Measurements from ENCODE around the gene SURF4.

The SURF4 gene

DNA sequence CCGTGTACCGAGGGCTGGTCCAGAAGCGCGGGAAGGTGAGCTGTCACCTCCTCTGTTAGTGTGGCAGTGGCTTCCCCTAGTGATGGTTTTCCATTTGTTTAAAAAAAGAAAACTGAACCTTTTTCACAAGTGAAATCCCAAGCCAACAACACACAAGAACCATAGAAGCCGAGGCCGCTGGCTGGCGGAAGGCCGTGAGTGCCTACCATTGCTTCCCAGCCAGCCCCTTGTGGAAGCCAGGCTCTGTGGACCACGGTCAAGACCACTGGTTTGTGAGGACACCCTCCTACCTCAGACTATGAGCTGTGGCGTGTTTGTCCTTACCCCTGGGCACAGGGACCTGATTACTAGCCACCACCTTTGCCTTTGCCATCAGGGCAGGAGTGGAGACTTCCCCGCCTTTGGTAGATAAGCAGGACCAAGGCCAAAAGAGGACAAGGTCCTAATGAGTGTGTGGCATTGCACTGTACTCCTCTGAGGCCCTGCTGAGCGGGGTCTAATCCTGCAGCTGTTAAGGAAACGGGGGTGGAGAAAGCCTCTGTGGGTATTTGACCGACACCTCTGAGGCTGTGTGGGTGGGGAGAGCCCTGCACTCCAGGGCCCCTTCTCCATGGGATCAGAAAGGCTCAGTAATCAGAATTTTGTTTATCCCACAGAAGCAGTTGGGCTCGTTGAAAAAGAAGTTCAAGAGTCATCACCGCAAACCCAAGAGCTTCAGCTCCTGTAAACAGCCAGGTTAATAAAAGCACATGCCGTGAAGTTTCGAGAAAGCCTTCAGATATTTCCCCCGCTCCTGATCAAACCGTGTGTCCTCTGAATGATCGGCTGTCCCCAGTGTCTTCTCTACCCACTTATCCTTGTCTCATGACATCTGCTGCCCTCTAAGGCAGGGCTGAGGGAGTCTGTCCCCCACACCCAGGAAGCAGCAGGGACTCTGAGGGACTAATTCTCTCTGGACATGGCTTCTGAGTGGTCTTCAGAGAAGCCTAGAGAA, 15.2 kb downstream of the SURF4 start:
- Histone ChIP-seq H3K27ac (ENCODE audit: low read depth, low read length) (no peak overlapping the region), H3K27me3 (ENCODE audit: insufficient read depth, low read length) (no peaks in the 10 kb centered on the region), H3K4me3 (ENCODE audit: low read depth, low read length) (no peak overlapping the region), H2AFZ (ENCODE audit: low read length, unreplicated experiment) (no peak overlapping the region), H3K36me3 (ENCODE audit: insufficient read depth, low read length) (peaks cover 18% of the 10 kb centered on the region), H3K79me2 (ENCODE audit: control insufficient read depth, insufficient read depth, low read length, unreplicated experiment) (peaks cover 27% of the 10 kb centered on the region), H3K4me1 (ENCODE audit: control insufficient read depth, insufficient read depth, low read length, unreplicated experiment) (peaks cover 8% of the 10 kb centered on the region)

DNA sequence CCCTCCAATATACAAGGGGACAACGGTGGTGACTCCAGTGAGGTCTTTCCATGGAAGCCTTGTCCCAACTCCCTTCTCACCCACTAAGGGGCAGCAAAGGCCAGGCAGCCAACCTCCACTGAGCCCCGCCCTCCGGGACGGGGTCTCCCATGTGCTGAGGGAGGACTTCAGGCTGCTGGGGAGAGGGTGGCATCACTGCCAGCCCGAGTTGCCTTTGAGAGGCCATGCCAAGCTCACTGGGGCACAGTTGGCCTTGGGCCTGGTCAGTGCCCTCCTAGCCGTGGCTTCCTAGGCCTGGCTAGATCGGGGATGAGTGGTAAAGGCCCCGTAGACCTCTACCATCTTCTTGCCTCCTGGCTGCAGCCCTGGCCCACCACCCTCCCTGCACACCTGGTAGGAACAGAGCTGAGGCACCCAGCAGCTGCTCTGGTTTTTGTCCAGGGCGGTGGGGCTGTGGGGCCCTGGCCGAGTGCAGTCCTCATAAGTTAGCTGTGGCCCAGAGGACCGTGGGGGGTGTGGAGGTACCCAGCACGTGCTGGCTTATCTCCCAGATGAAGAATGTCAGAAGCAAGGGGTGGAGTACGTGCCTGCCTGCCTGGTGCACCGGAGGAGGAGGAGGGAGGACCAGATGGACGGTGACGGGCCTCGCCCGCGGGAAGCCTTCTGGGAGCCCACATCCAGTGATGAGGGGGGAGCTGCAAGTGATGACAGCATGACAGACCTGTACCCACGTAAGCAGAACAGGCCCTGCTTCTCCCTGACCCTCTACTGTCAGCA, 16.3 kb downstream of the SURF4 start:
- peaks cover 22% of the 10 kb centered on the region for H3K79me2 ChIP-seq (ENCODE audit: control insufficient read depth, insufficient read depth, low read length, unreplicated experiment)
- no peak overlapping the region for H3K4me3 ChIP-seq (ENCODE audit: low read depth, low read length)
- no peak overlapping the region for H3K27ac ChIP-seq (ENCODE audit: low read depth, low read length)
- H2AFZ ChIP-seq (ENCODE audit: low read length, unreplicated experiment), result no peak overlapping the region
- no peaks in the 10 kb centered on the region for H3K27me3 ChIP-seq (ENCODE audit: insufficient read depth, low read length)
- H3K4me1 ChIP-seq (ENCODE audit: control insufficient read depth, insufficient read depth, low read length, unreplicated experiment), result peaks cover 18% of the 10 kb centered on the region
- H3K36me3 ChIP-seq (ENCODE audit: insufficient read depth, low read length), result peaks cover 12% of the 10 kb centered on the region; the same call in 1 of the 2 replicates

DNA sequence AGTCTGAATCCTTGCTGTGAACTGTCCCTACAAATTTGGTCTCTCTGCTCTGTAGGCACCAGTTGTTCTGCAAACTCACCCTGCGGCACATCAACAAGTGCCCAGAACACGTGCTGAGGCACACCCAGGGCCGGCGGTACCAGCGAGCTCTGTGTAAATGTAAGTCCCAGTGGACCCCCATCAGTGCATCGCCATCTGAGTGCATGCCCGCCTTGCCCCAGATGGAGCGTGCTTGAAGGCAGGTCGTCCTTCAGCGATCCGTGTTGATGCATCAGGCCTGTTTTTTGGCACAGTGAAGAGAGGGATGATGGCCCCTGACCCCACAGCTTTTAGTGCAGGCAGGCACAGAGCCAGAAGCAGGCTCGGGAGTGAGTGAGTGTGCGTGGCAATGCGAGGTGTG, 18.2 kb downstream of the SURF4 start:
- Histone ChIP-seq H3K36me3 (ENCODE audit: insufficient read depth, low read length) (peaks cover 6% of the 10 kb centered on the region; the same call in 1 of the 2 replicates), H3K27ac (ENCODE audit: low read depth, low read length) (no peak overlapping the region)

DNA sequence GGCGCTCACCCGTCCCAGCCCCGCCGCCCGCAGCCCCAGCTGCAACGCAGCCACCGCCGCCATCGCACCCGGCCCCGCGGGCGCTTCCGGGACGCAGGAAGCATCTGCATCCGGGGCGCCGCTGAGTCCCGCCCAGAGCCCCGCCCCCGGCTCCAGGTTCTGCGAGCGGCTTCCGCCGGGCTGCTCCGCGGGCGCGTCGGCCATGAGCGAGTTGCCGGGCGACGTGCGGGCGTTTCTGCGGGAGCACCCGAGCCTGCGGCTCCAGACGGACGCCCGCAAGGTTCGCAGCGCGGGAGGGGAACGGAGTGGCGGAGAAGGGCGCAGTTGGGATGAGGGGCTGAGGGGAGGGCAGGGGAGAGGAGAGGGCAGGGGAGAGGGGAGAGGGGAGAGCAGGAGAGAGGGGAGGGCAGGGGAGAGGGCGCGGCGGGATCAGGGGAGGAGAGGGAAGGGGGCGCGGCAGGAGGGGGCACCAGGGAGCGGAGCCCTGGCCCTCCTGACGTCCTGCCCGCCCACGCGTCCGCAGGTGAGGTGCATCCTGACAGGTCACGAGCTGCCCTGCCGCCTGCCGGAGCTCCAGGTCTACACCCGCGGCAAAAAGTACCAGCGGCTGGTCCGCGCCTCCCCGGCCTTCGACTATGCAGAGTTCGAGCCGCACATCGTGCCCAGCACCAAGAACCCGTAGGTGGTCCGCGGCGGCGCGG, 19.3 kb downstream of the SURF4 start, which contains the start of the genes SURF1 and SURF2:
Gene SURF1, minus strand, starts transcription at position 97 of the 701 bp plus-strand sequence. Its CDS starts 34 bp downstream, at position 63.
Gene SURF2, plus strand, starts transcription at position 160 of the 701 bp plus-strand sequence. Its CDS starts 43 bp downstream, at position 203.
- Histone ChIP-seq H3K36me3 (ENCODE audit: insufficient read depth, low read length) (0 out of 2 replicates have a peak, but pooled peaks cover 7% of the 10 kb centered on the region), H3K4me3 (ENCODE audit: low read depth, low read length) (peak within 1 kb of the TSS; percentile 95), H3K79me2 (ENCODE audit: control insufficient read depth, insufficient read depth, low read length, unreplicated experiment) (peaks cover 18% of the 10 kb centered on the region), H3K27ac (ENCODE audit: low read depth, low read length) (peak within 1 kb of the TSS; percentile 23; the same call in 1 of the 2 replicates), H3K4me1 (ENCODE audit: control insufficient read depth, insufficient read depth, low read length, unreplicated experiment) (peaks cover 21% of the 10 kb centered on the region), H2AFZ (ENCODE audit: low read length, unreplicated experiment) (peak within 1 kb of the TSS; percentile 30), H3K27me3 (ENCODE audit: insufficient read depth, low read length) (no peaks in the 10 kb centered on the region)

More for the DNA sequence above, 18.2 kb downstream of the SURF4 start:
- no peak overlapping the region for H2AFZ ChIP-seq (ENCODE audit: low read length, unreplicated experiment)
- H3K4me3 ChIP-seq (ENCODE audit: low read depth, low read length), result no peak overlapping the region
- no peaks in the 10 kb centered on the region for H3K27me3 ChIP-seq (ENCODE audit: insufficient read depth, low read length)
- peaks cover 18% of the 10 kb centered on the region for H3K79me2 ChIP-seq (ENCODE audit: control insufficient read depth, insufficient read depth, low read length, unreplicated experiment)
- H3K4me1 ChIP-seq (ENCODE audit: control insufficient read depth, insufficient read depth, low read length, unreplicated experiment), result peaks cover 18% of the 10 kb centered on the region

DNA sequence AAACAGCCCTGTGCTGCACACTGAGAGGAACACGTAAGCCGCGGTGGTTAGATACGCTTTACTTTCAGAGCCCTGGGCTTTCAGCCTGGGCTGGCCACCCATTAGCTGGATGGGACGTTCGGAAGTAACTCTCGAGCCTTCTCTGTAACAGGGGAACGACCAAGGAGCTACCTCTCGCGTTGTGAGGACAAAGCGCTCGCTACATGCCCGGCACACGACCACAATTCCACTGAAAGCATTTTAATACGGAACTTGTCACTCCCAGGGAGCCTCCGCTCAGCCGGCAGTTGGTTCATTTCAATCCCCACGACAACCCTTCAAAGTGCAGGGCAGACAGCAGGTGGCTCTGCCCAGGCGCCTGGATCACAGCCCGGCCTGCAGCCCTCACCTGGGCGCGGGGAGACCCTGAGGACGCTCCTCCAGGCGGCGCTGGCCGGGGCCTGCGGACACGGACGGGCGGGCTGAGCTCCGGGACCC, 19.9 kb downstream of the SURF4 start:
- peak overlapping the region; percentile 23; the same call in 1 of the 2 replicates for H3K27ac ChIP-seq (ENCODE audit: low read depth, low read length)
- peaks cover 12% of the 10 kb centered on the region for H3K36me3 ChIP-seq (ENCODE audit: insufficient read depth, low read length)

DNA sequence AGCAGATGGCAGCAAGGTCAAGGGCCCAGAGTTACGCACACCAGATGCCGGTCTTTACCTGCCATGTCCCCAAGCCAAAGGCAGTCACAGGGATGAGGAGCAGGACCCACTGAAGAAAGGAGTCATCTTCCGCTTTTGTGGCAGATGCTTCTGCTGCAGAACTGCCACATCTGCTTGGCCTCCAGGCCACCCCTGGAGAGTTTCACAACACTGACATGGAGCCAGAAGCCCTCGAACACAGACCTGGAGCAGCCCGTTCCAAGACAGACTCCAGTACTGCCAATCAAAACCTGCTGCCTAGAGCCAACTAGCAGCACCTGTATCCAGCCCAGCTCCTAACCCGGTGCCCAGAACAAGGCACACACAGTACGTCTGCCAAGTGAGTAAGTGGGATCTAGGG, 21.1 kb downstream of the SURF4 start:
- no peak overlapping the region for H2AFZ ChIP-seq (ENCODE audit: low read length, unreplicated experiment)
- H3K36me3 ChIP-seq (ENCODE audit: insufficient read depth, low read length), result peaks cover 24% of the 10 kb centered on the region
- no peak overlapping the region for H3K27ac ChIP-seq (ENCODE audit: low read depth, low read length)
- peaks cover 39% of the 10 kb centered on the region for H3K4me1 ChIP-seq (ENCODE audit: control insufficient read depth, insufficient read depth, low read length, unreplicated experiment)
- H3K79me2 ChIP-seq (ENCODE audit: control insufficient read depth, insufficient read depth, low read length, unreplicated experiment), result peaks cover 30% of the 10 kb centered on the region
- no peaks in the 10 kb centered on the region for H3K27me3 ChIP-seq (ENCODE audit: insufficient read depth, low read length)
- H3K4me3 ChIP-seq (ENCODE audit: low read depth, low read length), result peak overlapping the region; percentile 95; the same call in 1 of the 2 replicates

More for the DNA sequence above, 19.9 kb downstream of the SURF4 start:
- Histone ChIP-seq H3K27me3 (ENCODE audit: insufficient read depth, low read length) (no peaks in the 10 kb centered on the region), H2AFZ (ENCODE audit: low read length, unreplicated experiment) (no peak overlapping the region), H3K4me3 (ENCODE audit: low read depth, low read length) (peak overlapping the region; percentile 95), H3K79me2 (ENCODE audit: control insufficient read depth, insufficient read depth, low read length, unreplicated experiment) (peaks cover 19% of the 10 kb centered on the region), H3K4me1 (ENCODE audit: control insufficient read depth, insufficient read depth, low read length, unreplicated experiment) (peaks cover 28% of the 10 kb centered on the region)

DNA sequence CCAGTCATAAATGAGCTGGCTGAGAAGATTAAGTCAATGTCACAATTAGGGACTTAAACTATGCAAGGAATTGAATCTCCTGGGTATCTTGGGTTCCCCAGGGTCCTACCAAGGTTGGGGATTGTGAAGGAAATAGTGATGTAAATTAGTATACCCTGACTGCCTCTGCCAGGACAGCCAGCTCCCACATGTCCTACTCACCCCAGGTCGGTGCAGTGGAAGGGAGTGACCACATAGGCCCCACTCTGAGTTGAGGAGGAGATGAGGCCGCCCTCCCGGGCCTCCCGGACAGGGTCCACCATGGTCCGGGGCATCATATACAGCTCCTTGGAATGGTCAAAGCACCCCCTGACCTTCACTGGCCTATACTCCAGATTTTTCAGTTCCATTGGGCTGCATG, 22.3 kb downstream of the SURF4 start:
- peaks cover 45% of the 10 kb centered on the region for H3K4me1 ChIP-seq (ENCODE audit: control insufficient read depth, insufficient read depth, low read length, unreplicated experiment)
- H2AFZ ChIP-seq (ENCODE audit: low read length, unreplicated experiment), result no peak overlapping the region
- H3K4me3 ChIP-seq (ENCODE audit: low read depth, low read length), result no peak overlapping the region
- no peaks in the 10 kb centered on the region for H3K27me3 ChIP-seq (ENCODE audit: insufficient read depth, low read length)
- peaks cover 42% of the 10 kb centered on the region for H3K79me2 ChIP-seq (ENCODE audit: control insufficient read depth, insufficient read depth, low read length, unreplicated experiment)
- no peak overlapping the region for H3K27ac ChIP-seq (ENCODE audit: low read depth, low read length)
- peaks cover 36% of the 10 kb centered on the region for H3K36me3 ChIP-seq (ENCODE audit: insufficient read depth, low read length)

DNA sequence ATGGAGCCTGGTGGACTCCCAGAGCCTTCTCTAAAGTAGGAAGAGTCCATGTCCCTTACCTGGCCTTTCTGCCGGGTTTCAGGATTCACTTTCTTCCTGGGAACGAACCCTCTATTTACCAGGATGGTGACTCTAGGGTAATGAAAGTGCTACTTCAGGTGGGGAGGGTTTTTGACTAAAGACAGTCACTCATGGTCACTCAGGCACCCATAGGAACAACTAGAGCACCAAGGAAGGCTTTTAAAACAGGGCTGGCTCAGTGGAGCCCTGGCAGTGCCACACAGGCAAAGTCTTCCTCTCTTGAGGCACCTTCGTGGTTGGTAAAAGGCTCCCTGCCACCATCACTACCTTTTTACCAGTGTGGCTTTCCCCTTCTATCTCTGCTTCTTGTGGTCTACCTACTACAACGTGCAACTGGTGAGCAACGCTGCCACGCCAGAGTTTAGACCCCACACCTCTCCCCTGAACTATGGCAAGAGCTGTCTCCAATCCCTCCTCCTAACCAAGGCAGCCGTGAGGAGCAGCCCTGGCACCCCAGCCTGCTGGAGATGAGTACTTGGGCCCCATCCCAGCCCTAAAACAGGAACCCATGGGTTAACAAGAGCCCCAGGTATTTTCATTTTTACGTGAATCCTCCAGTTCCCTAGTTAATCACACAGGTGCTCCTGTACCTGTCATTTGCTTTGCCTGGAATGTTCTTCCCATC, 23.1 kb downstream of the SURF4 start:
- H2AFZ ChIP-seq (ENCODE audit: low read length, unreplicated experiment), result no peak overlapping the region
- peak overlapping the region; percentile 19; the same call in 1 of the 2 replicates for H3K27ac ChIP-seq (ENCODE audit: low read depth, low read length)
- no peak overlapping the region for H3K4me3 ChIP-seq (ENCODE audit: low read depth, low read length)
- peaks cover 47% of the 10 kb centered on the region for H3K79me2 ChIP-seq (ENCODE audit: control insufficient read depth, insufficient read depth, low read length, unreplicated experiment)
- H3K4me1 ChIP-seq (ENCODE audit: control insufficient read depth, insufficient read depth, low read length, unreplicated experiment), result peaks cover 45% of the 10 kb centered on the region
- H3K27me3 ChIP-seq (ENCODE audit: insufficient read depth, low read length), result no peaks in the 10 kb centered on the region
- peaks cover 37% of the 10 kb centered on the region for H3K36me3 ChIP-seq (ENCODE audit: insufficient read depth, low read length)

DNA sequence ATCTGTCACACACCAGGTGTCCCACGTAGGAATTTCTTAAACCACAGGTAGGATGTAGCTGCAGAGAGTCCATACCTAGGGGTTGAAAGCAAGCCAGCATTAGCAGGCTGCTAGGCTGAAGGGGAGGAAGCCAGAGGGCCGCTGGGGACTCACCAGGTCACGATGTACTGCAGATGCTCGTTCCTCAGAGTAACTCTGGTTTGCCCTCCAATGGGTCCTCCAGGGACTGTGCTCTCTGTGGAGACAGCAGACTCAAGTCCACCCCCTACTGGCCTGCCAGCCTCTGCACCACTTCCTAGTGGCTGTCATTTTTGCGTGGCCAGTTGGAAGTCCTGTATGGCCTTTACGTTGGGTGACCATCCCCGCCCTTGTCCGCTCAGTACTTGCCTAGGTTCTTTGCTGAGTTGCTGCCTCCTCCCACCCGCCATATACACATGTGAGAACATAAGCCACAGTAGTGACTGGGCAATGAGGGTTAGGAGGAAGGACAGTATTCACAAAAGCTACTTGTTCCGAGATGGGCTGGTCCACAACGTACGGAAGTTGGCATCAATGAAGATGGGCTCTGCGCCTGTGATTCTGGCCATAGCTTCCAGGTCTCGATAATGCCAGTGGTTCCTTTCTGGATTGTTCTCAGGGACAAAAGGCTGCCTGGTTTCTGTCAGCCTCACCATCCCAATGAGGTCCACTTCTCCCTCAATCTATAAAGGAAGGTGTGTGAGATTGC, 23.8 kb downstream of the SURF4 start:
- H2AFZ ChIP-seq (ENCODE audit: low read length, unreplicated experiment), result no peak overlapping the region
- H3K4me3 ChIP-seq (ENCODE audit: low read depth, low read length), result no peak overlapping the region
- peak overlapping the region; percentile 51 for H3K27ac ChIP-seq (ENCODE audit: low read depth, low read length)
- H3K36me3 ChIP-seq (ENCODE audit: insufficient read depth, low read length), result peaks cover 37% of the 10 kb centered on the region
- H3K79me2 ChIP-seq (ENCODE audit: control insufficient read depth, insufficient read depth, low read length, unreplicated experiment), result peaks cover 40% of the 10 kb centered on the region
- no peaks in the 10 kb centered on the region for H3K27me3 ChIP-seq (ENCODE audit: insufficient read depth, low read length)
- H3K4me1 ChIP-seq (ENCODE audit: control insufficient read depth, insufficient read depth, low read length, unreplicated experiment), result peaks cover 39% of the 10 kb centered on the region

Data from ACC112 (cell line).